Stomach (tissue), 4 donors: ENCODE measurements around the gene POLR2C.

Experiments
- CTCF ChIP-seq, 7 experiments: fragments of 450-650 bp in 4 of 7; fragments of 200-600 bp in 3 of 7; sonication (generic) in 3 of 7; IDR thresholded peaks; one replicate each; pipeline ENCODE4 v1.5.1; 2016 to 2019; ENCODE audit warnings: antibody characterized with exemption in 7 of 7, control low read depth in 2 of 7, mild to moderate bottlenecking in 1 of 7
- EP300 ChIP-seq: sonication (generic); formaldehyde crosslinking; IDR thresholded peaks from one replicate; pipeline ENCODE4 v1.6.1; 2017; ENCODE audit warnings: antibody characterized with exemption
- POLR2A ChIP-seq, 4 donors: fragments of 450-650 bp; IDR thresholded peaks; one replicate each; pipeline ENCODE4 v1.6.1; 2016; ENCODE audit warnings: antibody characterized with exemption in 4 of 4, control low read depth in 2 of 4, mild to moderate bottlenecking in 1 of 4, moderate library complexity in 1 of 4
- POLR2AphosphoS5 ChIP-seq, 3 donors: sonication (generic); formaldehyde crosslinking; IDR thresholded peaks; one replicate each; pipeline ENCODE4 v1.6.1; 2016; ENCODE audit warnings: antibody characterized with exemption in 3 of 3

- TF ChIP-seq POLR2A (IDR thresholded peaks at IDR 0.05) (no peak), POLR2AphosphoS5 (IDR thresholded peaks at IDR 0.05) (peak in 1 of 3 donors; percentile 60), CTCF (IDR thresholded peaks at IDR 0.05) (peak in 6 of 7 experiments; percentile 8 to 95 (median 92)), EP300 (no peak)
These were observed 57.4 kb downstream of the POLR2C start for GRCh38 chr16:57519796-57520360.
